Heart left ventricle (tissue), 13 donors: Measurements from ENCODE around the gene SLX4.

Experiments used
- POLR2A ChIP-seq, 2 donors: fragments of 450-650 bp; IDR thresholded peaks; one replicate each; pipeline ENCODE4 v1.6.1; 2017; ENCODE audit warnings: antibody characterized with exemption in 2 of 2, mild to moderate bottlenecking in 2 of 2, moderate library complexity in 2 of 2
- TF ChIP-seq, protein P1 (sequence below), 12 donors: fragments of 200-600 bp; sonication (generic) in 4 of 12; IDR thresholded peaks; one replicate each; pipeline versions ENCODE4 v1.5.0 to v1.8.0; 2018 to 2022; ENCODE audit warnings: antibody characterized with exemption in 12 of 12, mild to moderate bottlenecking in 5 of 12
- donor health status: ischemic (EF 13 %, LVEDD 7.1; RV severe dilation, severe dysfunction).
- donor health status: DM: no; HTN: yes; CAD: no.
- donor health status: DM: no; HTN: no; CAD: no.
- donor health status: ischemic (EF 25% LVEDD 6.9; RV normal size, moderate dysfunction).
- donor health status: ischemic (EF 25% LVEDD 5.7; RV mildly dilated, moderate dysfunction).
- donor health status: ischemic (EF 35%, LVEDD 5.7; RV mildly dilated, moderate dysfunction).
- donor health status: nonischemic (EF 11% LVEDD 7.7; RV severe dilation, severe dysfunction).
- donor health status: DM: yes; HTN: yes; CAD: no.
- donor health status: PGD.
- donor health status: ischemic (EF 29% LVEDD 5.4; RV normal size, mild dysfunction).
- donor health status: nonischemic (EF 23%, LVEDD 6.1; RV moderate dilation, normal function).

DNA sequence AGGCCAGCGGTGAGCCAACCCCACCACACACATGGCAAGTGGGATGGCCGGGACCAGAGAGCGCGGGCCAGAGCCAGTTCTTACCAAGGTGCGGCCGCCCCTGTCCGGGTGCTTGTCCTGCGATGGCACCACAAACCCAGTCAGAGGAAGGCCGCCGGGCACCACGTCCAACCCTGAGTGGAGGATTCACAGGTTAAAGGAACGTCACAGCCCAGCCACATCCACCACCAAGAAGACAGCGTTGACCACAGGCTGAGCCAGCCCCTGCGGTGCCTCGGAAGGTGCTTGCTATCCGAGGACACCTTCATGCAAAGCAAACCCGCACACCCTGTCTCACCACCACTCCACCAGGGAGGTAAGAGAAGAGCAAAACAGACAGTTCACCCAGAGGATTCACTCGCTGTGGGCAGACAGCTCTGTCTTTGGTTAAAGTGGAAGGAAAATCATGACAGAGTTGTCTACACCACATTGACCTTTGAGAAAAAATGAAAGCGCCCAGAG lies 15.8 kb downstream of the SLX4 start:
- no peak for TF ChIP-seq POLR2A (IDR thresholded peaks at IDR 0.05)
- TF ChIP-seq, protein P1, sequence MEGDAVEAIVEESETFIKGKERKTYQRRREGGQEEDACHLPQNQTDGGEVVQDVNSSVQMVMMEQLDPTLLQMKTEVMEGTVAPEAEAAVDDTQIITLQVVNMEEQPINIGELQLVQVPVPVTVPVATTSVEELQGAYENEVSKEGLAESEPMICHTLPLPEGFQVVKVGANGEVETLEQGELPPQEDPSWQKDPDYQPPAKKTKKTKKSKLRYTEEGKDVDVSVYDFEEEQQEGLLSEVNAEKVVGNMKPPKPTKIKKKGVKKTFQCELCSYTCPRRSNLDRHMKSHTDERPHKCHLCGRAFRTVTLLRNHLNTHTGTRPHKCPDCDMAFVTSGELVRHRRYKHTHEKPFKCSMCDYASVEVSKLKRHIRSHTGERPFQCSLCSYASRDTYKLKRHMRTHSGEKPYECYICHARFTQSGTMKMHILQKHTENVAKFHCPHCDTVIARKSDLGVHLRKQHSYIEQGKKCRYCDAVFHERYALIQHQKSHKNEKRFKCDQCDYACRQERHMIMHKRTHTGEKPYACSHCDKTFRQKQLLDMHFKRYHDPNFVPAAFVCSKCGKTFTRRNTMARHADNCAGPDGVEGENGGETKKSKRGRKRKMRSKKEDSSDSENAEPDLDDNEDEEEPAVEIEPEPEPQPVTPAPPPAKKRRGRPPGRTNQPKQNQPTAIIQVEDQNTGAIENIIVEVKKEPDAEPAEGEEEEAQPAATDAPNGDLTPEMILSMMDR (IDR thresholded peaks at IDR 0.05) = no peak
